Right lobe of liver (tissue), 6 donors: Measurements from ENCODE around the gene ZNF823. TPM values are rescaled to one million over a fixed set of nuclear protein-coding genes. Genes with fewer than 3 reads are reported as not detected.

Source experiments
- ATAC-seq, 4 donors: fragments of 200-7000 bp; cut with Tn5 transposase; one replicate each; pipeline ENCODE4 v1.9.1; 2020; ENCODE audit warnings: mild to moderate bottlenecking in 4 of 4, moderate library complexity in 4 of 4
- DNase-seq, 3 donors: peaks; one replicate each; pipeline ENCODE4 v3.0.0-alpha.2; 2020
- H3K27ac ChIP-seq, 3 donors: fragments of 200-600 bp; one replicate each; pipeline ENCODE4 v1.8.0; 2022
- H3K27me3 ChIP-seq, 2 donors: fragments of 200-600 bp; one replicate each; pipeline ENCODE4 v1.8.0; 2022
- H3K36me3 ChIP-seq, 4 donors: fragments of 200-600 bp; sonication (generic) in 1 of 4; one replicate each; pipeline versions ENCODE4 v1.5.1 to v1.8.0; 2017 to 2022; ENCODE audit warnings: control low read depth in 1 of 4
- H3K4me1 ChIP-seq, 4 donors: fragments of 200-600 bp; sonication (generic) in 1 of 4; one replicate each; pipeline versions ENCODE4 v1.5.1 to v1.8.0; 2017 to 2022; ENCODE audit warnings: control low read depth in 1 of 4
- H3K4me3 ChIP-seq, 3 donors: fragments of 200-600 bp; one replicate each; pipeline ENCODE4 v1.8.0; 2022
- H3K9me3 ChIP-seq, 4 donors: fragments of 200-600 bp; sonication (generic) in 1 of 4; one replicate each; pipeline versions ENCODE4 v1.5.1 to v1.8.0; 2017 to 2022; ENCODE audit warnings: control low read depth in 1 of 4
- CTCF ChIP-seq, 4 donors: fragments of 200-600 bp in 3 of 4; fragments of 450-650 bp in 1 of 4; IDR thresholded peaks; one replicate each; pipeline versions ENCODE4 v1.5.1 to v1.8.0; 2016 to 2022; ENCODE audit warnings: antibody characterized with exemption in 4 of 4, mild to moderate bottlenecking in 2 of 4
- POLR2A ChIP-seq: fragments of 450-650 bp; IDR thresholded peaks from one replicate; pipeline ENCODE4 v1.6.1; 2017; ENCODE audit warnings: antibody characterized with exemption, mild to moderate bottlenecking
- WGBS: methylation state at CpG from one replicate; pipeline ENCODE4 v1.1.6; 2018; ENCODE audit warnings: low coverage, low lambda C conversion rate; ENCODE audit not compliant: insufficient coverage; ENCODE audit errors: missing lambda C conversion rate; 5-methylcytosine and 5-hydroxymethylcytosine counted together
- intact Hi-C, 2 donors: fragments of 100-400 bp; cut with DNase I; formaldehyde crosslinking; loops; one replicate each; pipeline versions ENCODE4 v1.11.2 to v1.14.1; 2022
- total RNA-seq, 6 experiments: library from RNA; depleted of rRNA in 2 of 6; stranded (reverse); fragments of >200 nt in 2 of 6; fragmentation: NEBNext Ultra II Directional in 3 of 6; extraction: Animal tissue kit (Norgen Biotek cat#: 25700) in 3 of 6; gene quantifications; one replicate each; pipeline versions ENCODE4 v1.1.0 to v1.2.4, GENCODE V29; 2016 to 2023
- donor health status: DM: no; HTN: yes; CAD: no.
- donor health status: DM: no; HTN: no; CAD: no.
- donor health status: DM: no; HTN: no; CAD: no.
- donor health status: DM: no; HTN: yes; CAD: no.
- donor health status: DM: no; HTN: yes; CAD: no.

Gene ZNF823
- total RNA-seq, 6 experiments from 2014 or later = 2.9 to 5.1 (median 3.4) TPM

- H3K27ac ChIP-seq = peak overlapping the region; percentile 89 to 93 (median 90)
- peak; percentile 25 for TF ChIP-seq POLR2A
- TF ChIP-seq CTCF (IDR thresholded peaks at IDR 0.05) = no peak
Measured at GRCh38 chr19:11767633-11768133, 28.9 kb upstream of the ZNF823 start.

GRCh38 chr19:11766597-11767591, 28.1 kb upstream of the ZNF823 start, which contains the start of gene ZNF441:
Gene ZNF441, plus strand, starts transcription at chr19:11767000. Its CDS starts 194 bp downstream, at chr19:11767194.
- peaks cover 0 to 7% (median 0%) of the 10 kb centered on the region in 4 donors for H3K4me1 ChIP-seq
- H3K27me3 ChIP-seq = no peaks in the 10 kb centered on the region
- ATAC-seq (peak; percentile 97 to 98 (median 98)), DNase-seq (peak; percentile 98 to 99 (median 99))
- peak within 1 kb of the TSS; percentile 89 to 93 (median 90) for H3K27ac ChIP-seq
- WGBS = 0% methylated on average over 5 of the region's 61 CpGs
- H3K4me3 ChIP-seq = peak within 1 kb of the TSS; percentile 75 to 89 (median 86)
- H3K9me3 ChIP-seq = no peaks in the 10 kb centered on the region
- intact Hi-C loops = no loop called here
- TF ChIP-seq CTCF (IDR thresholded peaks at IDR 0.05) (no peak), POLR2A (peak; percentile 91)
- no peaks in the 10 kb centered on the region for H3K36me3 ChIP-seq

More at GRCh38 chr19:11767633-11768133, 28.9 kb upstream of the ZNF823 start:
- intact Hi-C loops = no loop called here
- Histone ChIP-seq H3K4me1 (peaks cover 0 to 7% (median 0%) of the 10 kb centered on the region in 4 donors), H3K4me3 (peak overlapping the region; percentile 75 to 89 (median 86)), H3K9me3 (no peaks in the 10 kb centered on the region), H3K36me3 (no peaks in the 10 kb centered on the region), H3K27me3 (no peaks in the 10 kb centered on the region)
- under 1% methylated on average over 13 of the region's 20 CpGs for WGBS
- ATAC-seq = peak; percentile 63 to 69 (median 65)
- peak; percentile 80 to 89 (median 85) for DNase-seq

GRCh38 chr19:11763611-11764010, 24.9 kb upstream of the ZNF823 start:
- no peaks in the 10 kb centered on the region for H3K9me3 ChIP-seq
- no peaks in the 10 kb centered on the region for H3K36me3 ChIP-seq
- intact Hi-C loops = no loop called here
- DNase-seq (no peak), ATAC-seq (no peak)
- WGBS = 100% methylated on average over 1 of the region's 1 CpG
- H3K4me3 ChIP-seq = no peak overlapping the region
- H3K27me3 ChIP-seq = no peaks in the 10 kb centered on the region
- H3K27ac ChIP-seq = no peak overlapping the region
- peaks cover 0 to 7% (median 0%) of the 10 kb centered on the region in 4 donors for H3K4me1 ChIP-seq
- TF ChIP-seq CTCF (IDR thresholded peaks at IDR 0.05) (no peak), POLR2A (no peak)

GRCh38 chr19:11763117-11763516, 24.4 kb upstream of the ZNF823 start:
- H3K27me3 ChIP-seq = no peaks in the 10 kb centered on the region
- no peak overlapping the region for H3K4me3 ChIP-seq
- ATAC-seq (no peak), DNase-seq (no peak)
- H3K4me1 ChIP-seq = peaks cover 0 to 3% (median 0%) of the 10 kb centered on the region in 4 donors
- no peaks in the 10 kb centered on the region for H3K9me3 ChIP-seq
- TF ChIP-seq POLR2A (no peak), CTCF (IDR thresholded peaks at IDR 0.05) (no peak)
- WGBS = 64% methylated on average over 3 of the region's 3 CpGs
- no peak overlapping the region for H3K27ac ChIP-seq
- intact Hi-C loops = no loop called here
- H3K36me3 ChIP-seq = no peaks in the 10 kb centered on the region
